Chondrocyte (in vitro differentiated cells): ENCODE measurements around the gene GALNT9. TPM values are rescaled to one million over a fixed set of nuclear protein-coding genes. Genes with fewer than 3 reads are reported as not detected.

Source experiments
- DNase-seq: peaks from one replicate; pipeline ENCODE4 v3.0.0; 2021; ENCODE audit warnings: mixed read lengths, low spot score
- H3K27ac Mint-ChIP-seq: one replicate; pipeline ENCODE4 v1.8.0; 2021; ENCODE audit warnings: mild to moderate bottlenecking, moderate library complexity, mixed read lengths; ENCODE audit not compliant: unreplicated experiment
- H3K27me3 Mint-ChIP-seq: 2 replicates; pipeline ENCODE4 v1.8.0; 2021; ENCODE audit warnings: low read depth, mixed read lengths
- H3K36me3 Mint-ChIP-seq: 2 replicates; pipeline ENCODE4 v1.8.0; 2021; ENCODE audit warnings: low read depth, mixed read lengths
- H3K4me1 Mint-ChIP-seq: 2 replicates; pipeline ENCODE4 v1.8.0; 2021; ENCODE audit warnings: low read depth, mild to moderate bottlenecking, mixed read lengths
- H3K4me3 Mint-ChIP-seq: one replicate; pipeline ENCODE4 v1.8.0; 2021; ENCODE audit warnings: mild to moderate bottlenecking, moderate library complexity, mixed read lengths; ENCODE audit not compliant: unreplicated experiment
- H3K9me3 Mint-ChIP-seq: 2 replicates; pipeline ENCODE4 v1.8.0; 2021; ENCODE audit warnings: low read depth, mixed read lengths
- CTCF ChIP-seq: fragments of 200-600 bp; sonication (generic); IDR thresholded peaks from 2 replicates; pipeline ENCODE4 v1.5.0; 2021; ENCODE audit warnings: antibody characterized with exemption, mild to moderate bottlenecking, moderate library complexity
- total RNA-seq: library from RNA; stranded (reverse); gene quantifications from 3 replicates; pipeline ENCODE4 v1.2.1, GENCODE V29; 2021

GALNT9 gene
- total RNA-seq, 1 donor from 2014 or later = not detected

- Mint-ChIP-seq H3K4me1 (no peaks in the 10 kb centered on the region), H3K36me3 (peaks cover 2% of the 10 kb centered on the region), H3K9me3 (no peaks in the 10 kb centered on the region), H3K27me3 (peaks cover 41% of the 10 kb centered on the region), H3K4me3 (no peak overlapping the region), H3K27ac (no peak overlapping the region)
- DNase-seq = no peak
- no peak for TF ChIP-seq CTCF
Observed at GRCh38 chr12:132337557-132337956, 8.2 kb upstream of the GALNT9 start.

GRCh38 chr12:132336451-132337413 lies 7.3 kb upstream of the GALNT9 start:
- H3K9me3 Mint-ChIP-seq = no peaks in the 10 kb centered on the region
- H3K4me1 Mint-ChIP-seq = no peaks in the 10 kb centered on the region
- no peak overlapping the region for H3K27ac Mint-ChIP-seq
- DNase-seq = no peak
- H3K36me3 Mint-ChIP-seq = peaks cover 2% of the 10 kb centered on the region
- no peak overlapping the region for H3K4me3 Mint-ChIP-seq
- H3K27me3 Mint-ChIP-seq = peaks cover 44% of the 10 kb centered on the region
- no peak for TF ChIP-seq CTCF

- no peak overlapping the region for H3K4me3 Mint-ChIP-seq
- no peak overlapping the region for H3K27ac Mint-ChIP-seq
- TF ChIP-seq CTCF = no peak
- DNase-seq = no peak
- peaks cover 2% of the 10 kb centered on the region for H3K36me3 Mint-ChIP-seq
- H3K27me3 Mint-ChIP-seq = peaks cover 50% of the 10 kb centered on the region
- H3K4me1 Mint-ChIP-seq = no peaks in the 10 kb centered on the region
- H3K9me3 Mint-ChIP-seq = no peaks in the 10 kb centered on the region
Observed at GRCh38 chr12:132335179-132335756, 5.9 kb upstream of the GALNT9 start.

- Mint-ChIP-seq H3K4me3 (no peak overlapping the region), H3K36me3 (peaks cover 2% of the 10 kb centered on the region), H3K27me3 (peaks cover 48% of the 10 kb centered on the region), H3K9me3 (no peaks in the 10 kb centered on the region), H3K4me1 (no peaks in the 10 kb centered on the region), H3K27ac (no peak overlapping the region)
- no peak for TF ChIP-seq CTCF
- DNase-seq = no peak
Observed at GRCh38 chr12:132333766-132334165, 4.4 kb upstream of the GALNT9 start.

- peaks cover 48% of the 10 kb centered on the region for H3K27me3 Mint-ChIP-seq
- H3K9me3 Mint-ChIP-seq = no peaks in the 10 kb centered on the region
- no peaks in the 10 kb centered on the region for H3K4me1 Mint-ChIP-seq
- peaks cover 2% of the 10 kb centered on the region for H3K36me3 Mint-ChIP-seq
- no peak overlapping the region for H3K27ac Mint-ChIP-seq
- no peak for TF ChIP-seq CTCF
- DNase-seq = no peak
- H3K4me3 Mint-ChIP-seq = no peak overlapping the region
Observed at GRCh38 chr12:132333273-132333672, 3.9 kb upstream of the GALNT9 start.
